Immature natural killer cell (primary cell): ENCODE results near the gene POLR3B. TPM values are rescaled to one million over a fixed set of nuclear protein-coding genes. Genes with fewer than 3 reads are reported as not detected.

ENCODE experiments used
- DNase-seq, 3 donors: peaks; one replicate each; pipeline ENCODE4 v3.0.0; 2022; ENCODE audit warnings: mixed read lengths in 1 of 3
- H3K27ac Mint-ChIP-seq, 6 donors: one replicate each; pipeline ENCODE4 v1.8.0; 2020; ENCODE audit warnings: mixed read lengths in 6 of 6, mild to moderate bottlenecking in 5 of 6, inconsistent platforms in 4 of 6, moderate library complexity in 3 of 6
- H3K27me3 Mint-ChIP-seq, 3 donors: one replicate each; pipeline ENCODE4 v1.8.0; 2020 to 2021; ENCODE audit warnings: low read depth in 3 of 3, mild to moderate bottlenecking in 3 of 3, mixed read lengths in 3 of 3, moderate library complexity in 3 of 3, inconsistent platforms in 1 of 3
- H3K36me3 Mint-ChIP-seq, 3 donors: one replicate each; pipeline ENCODE4 v1.8.0; 2020; ENCODE audit warnings: mixed read lengths in 3 of 3, inconsistent platforms in 2 of 3, mild to moderate bottlenecking in 2 of 3
- H3K4me1 Mint-ChIP-seq, 2 donors: one replicate each; pipeline ENCODE4 v1.8.0; 2020; ENCODE audit warnings: inconsistent platforms in 2 of 2, mild to moderate bottlenecking in 2 of 2, mixed read lengths in 2 of 2, moderate library complexity in 1 of 2
- H3K4me3 Mint-ChIP-seq, 5 donors: one replicate each; pipeline ENCODE4 v1.8.0; 2020; ENCODE audit warnings: mild to moderate bottlenecking in 5 of 5, mixed read lengths in 5 of 5, inconsistent platforms in 3 of 5, moderate library complexity in 3 of 5
- H3K9me3 Mint-ChIP-seq, 6 donors: one replicate each; pipeline ENCODE4 v1.8.0; 2020; ENCODE audit warnings: mild to moderate bottlenecking in 6 of 6, mixed read lengths in 6 of 6, inconsistent platforms in 4 of 6, moderate library complexity in 3 of 6
- polyA plus RNA-seq, 3 donors: library from polyadenylated mRNA; unstranded; fragments of 300-500 nt; fragmentation: Illumina TruSeq; gene quantifications; one replicate each; pipeline ENCODE4 v1.2.3, GENCODE V29; 2021

The POLR3B gene
- polyA plus RNA-seq, 3 donors from 2014 or later = 4.0 to 6.4 TPM; not detected in 1

DNA sequence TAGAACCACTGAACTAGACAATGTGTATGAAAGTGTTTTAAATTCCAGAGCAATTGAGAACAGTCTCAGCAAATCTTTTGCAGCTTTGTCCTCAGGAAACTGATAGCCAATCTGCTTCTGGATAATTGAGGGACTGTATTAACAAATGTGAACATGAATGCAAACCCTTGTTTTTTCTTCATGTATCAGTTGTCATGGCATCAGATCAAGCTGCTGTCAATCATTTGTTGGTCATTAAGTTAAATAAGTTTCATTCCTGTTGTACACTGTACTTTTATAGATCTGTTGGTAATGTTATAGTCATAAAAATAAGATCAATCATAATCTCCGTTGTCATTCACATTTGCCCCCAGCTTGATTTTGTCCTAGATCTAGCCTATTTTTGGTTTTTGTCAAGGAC lies 159.8 kb downstream of the POLR3B start:
- H3K27ac Mint-ChIP-seq = no peak overlapping the region
- no peak for DNase-seq
- no peaks in the 10 kb centered on the region for H3K4me1 Mint-ChIP-seq
- no peak overlapping the region for H3K4me3 Mint-ChIP-seq
- peaks cover 0 to 5% (median 3%) of the 10 kb centered on the region in 3 donors for H3K27me3 Mint-ChIP-seq
- H3K36me3 Mint-ChIP-seq = peaks cover 0 to 3% (median 3%) of the 10 kb centered on the region in 3 donors
- H3K9me3 Mint-ChIP-seq = no peaks in the 10 kb centered on the region

DNA sequence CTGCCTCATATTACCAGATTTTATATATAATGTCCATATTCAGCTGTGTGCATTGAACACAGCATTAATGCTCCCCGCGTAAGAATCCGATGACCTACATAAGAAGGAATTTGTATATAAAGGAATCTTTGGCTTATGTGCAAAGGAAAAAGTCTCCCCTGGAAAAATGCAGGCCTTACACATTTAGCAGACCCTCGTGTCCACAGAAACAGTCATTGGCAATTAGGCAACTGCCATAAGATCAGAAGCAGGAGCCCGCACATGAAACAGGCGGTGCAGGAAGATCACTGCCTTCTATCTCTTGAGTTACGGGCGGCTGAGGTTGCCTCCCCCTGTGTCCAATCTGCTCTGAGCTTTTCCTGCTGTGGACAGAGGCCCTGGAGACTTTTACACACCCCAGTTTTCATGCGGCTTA lies 162.1 kb downstream of the POLR3B start:
- Mint-ChIP-seq H3K9me3 (no peaks in the 10 kb centered on the region), H3K4me3 (no peak overlapping the region), H3K4me1 (no peaks in the 10 kb centered on the region), H3K27me3 (peaks cover under 1 to 5% (median 5%) of the 10 kb centered on the region in 3 donors), H3K27ac (no peak overlapping the region), H3K36me3 (no peaks in the 10 kb centered on the region)
- no peak for DNase-seq

DNA sequence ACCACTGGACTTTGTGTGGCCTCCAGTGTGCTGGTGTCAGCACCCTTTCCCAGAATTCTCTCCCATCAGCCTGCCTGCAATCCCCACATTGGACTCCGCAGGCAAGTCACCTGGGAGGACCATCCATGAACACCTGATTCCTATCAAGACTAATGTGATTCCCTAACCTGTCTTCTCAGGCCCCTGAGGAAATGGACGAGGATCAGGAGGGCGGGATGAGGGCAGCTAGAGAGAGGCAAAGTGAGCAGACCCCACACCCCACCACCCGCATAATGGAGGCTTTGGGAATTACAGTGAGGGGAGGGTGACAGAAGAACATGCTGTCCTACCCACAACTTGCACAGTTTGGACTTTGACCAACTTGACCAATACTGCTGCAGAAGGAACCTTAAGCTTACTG lies 164.4 kb downstream of the POLR3B start:
- no peaks in the 10 kb centered on the region for H3K4me1 Mint-ChIP-seq
- no peak overlapping the region for H3K27ac Mint-ChIP-seq
- no peaks in the 10 kb centered on the region for H3K9me3 Mint-ChIP-seq

GRCh38 chr12:106522708-106523107 lies 165.2 kb downstream of the POLR3B start:
- no peak overlapping the region for H3K4me3 Mint-ChIP-seq
- H3K4me1 Mint-ChIP-seq = no peaks in the 10 kb centered on the region
- H3K27ac Mint-ChIP-seq = no peak overlapping the region
- no peak for DNase-seq
- no peaks in the 10 kb centered on the region for H3K36me3 Mint-ChIP-seq
- no peaks in the 10 kb centered on the region for H3K9me3 Mint-ChIP-seq
- peaks cover 5 to 10% (median 5%) of the 10 kb centered on the region in 3 donors for H3K27me3 Mint-ChIP-seq

More for the DNA sequence above, 164.4 kb downstream of the POLR3B start:
- no peak overlapping the region for H3K4me3 Mint-ChIP-seq
- H3K36me3 Mint-ChIP-seq = no peaks in the 10 kb centered on the region
- no peak for DNase-seq
- H3K27me3 Mint-ChIP-seq = peaks cover 5 to 10% (median 5%) of the 10 kb centered on the region in 3 donors

DNA sequence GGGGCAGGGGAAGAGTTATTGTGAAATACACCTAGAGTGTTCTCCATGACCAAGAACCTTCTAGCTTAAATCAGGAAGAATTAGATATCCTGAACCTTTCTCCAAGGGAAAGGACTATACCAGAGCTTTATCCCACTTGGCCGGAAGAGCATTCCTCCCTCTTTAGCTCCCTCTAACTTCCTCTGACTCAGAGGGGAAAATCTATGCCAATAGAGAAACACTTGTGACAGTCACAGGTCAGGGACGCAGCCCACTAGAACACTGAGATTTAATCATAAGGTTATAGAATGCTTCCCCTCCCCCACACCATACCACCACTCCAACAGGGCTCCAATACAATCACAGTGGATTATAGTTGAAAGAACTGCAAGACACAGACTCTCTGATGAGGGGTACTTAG lies 169.8 kb downstream of the POLR3B start:
- Mint-ChIP-seq H3K9me3 (peaks cover 0 to 3% (median 0%) of the 10 kb centered on the region in 6 donors), H3K4me3 (no peak overlapping the region), H3K27me3 (peaks cover 0 to 10% (median 5%) of the 10 kb centered on the region in 3 donors), H3K4me1 (no peaks in the 10 kb centered on the region), H3K27ac (no peak overlapping the region), H3K36me3 (no peaks in the 10 kb centered on the region)
- no peak for DNase-seq

DNA sequence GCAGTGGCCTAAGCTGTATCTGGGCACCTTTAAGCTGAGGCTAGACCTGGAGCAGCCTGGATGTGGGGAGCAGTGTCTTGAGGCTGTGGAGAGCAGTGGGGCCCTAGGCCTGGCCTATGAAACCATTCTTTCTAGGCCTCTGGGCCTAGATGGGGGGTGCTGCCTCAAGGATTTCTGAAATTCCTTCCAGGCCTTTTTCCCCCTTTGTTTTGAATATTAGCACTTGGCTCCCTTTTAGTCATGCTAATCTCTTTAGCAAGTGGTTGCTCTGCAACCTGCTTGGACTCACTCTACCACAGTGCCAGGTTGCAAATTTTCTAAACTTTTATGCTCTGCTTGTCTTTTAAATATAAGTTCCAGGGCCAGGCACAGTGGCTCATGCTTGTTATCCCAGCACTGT lies 183.7 kb downstream of the POLR3B start:
- Mint-ChIP-seq H3K9me3 (peaks cover 0 to 8% (median 6%) of the 10 kb centered on the region in 6 donors), H3K36me3 (peaks cover 0 to 5% (median 4%) of the 10 kb centered on the region in 3 donors), H3K27me3 (peaks cover 0 to 7% (median 4%) of the 10 kb centered on the region in 3 donors), H3K27ac (no peak overlapping the region), H3K4me3 (no peak overlapping the region), H3K4me1 (no peaks in the 10 kb centered on the region)
- DNase-seq = no peak

DNA sequence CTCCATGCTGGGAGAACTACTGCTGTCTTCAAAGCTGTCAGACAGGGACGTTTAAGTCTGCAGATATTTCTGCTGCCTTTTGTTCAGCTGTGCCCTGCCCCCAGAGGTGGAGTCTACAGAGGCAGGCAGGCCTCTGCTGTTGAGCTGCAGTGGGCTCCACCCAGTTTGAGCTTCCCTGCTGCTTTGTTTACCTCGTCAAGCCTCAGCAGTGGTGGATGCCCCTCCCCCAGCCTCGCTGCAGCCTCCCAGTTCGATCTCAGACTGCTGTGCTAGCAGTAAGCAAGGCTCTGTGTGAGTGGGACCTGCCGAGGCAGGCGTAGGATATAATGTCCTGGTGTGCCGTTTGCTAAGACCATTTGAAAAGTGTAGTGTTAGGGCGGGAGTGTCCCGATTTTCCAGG lies 193.9 kb downstream of the POLR3B start:
- no peak overlapping the region for H3K4me3 Mint-ChIP-seq
- peaks cover 0 to 13% (median 4%) of the 10 kb centered on the region in 6 donors for H3K9me3 Mint-ChIP-seq
- DNase-seq = no peak
- no peaks in the 10 kb centered on the region for H3K36me3 Mint-ChIP-seq
- H3K27me3 Mint-ChIP-seq = peaks cover 3 to 10% (median 4%) of the 10 kb centered on the region in 3 donors
- no peak overlapping the region for H3K27ac Mint-ChIP-seq
- no peaks in the 10 kb centered on the region for H3K4me1 Mint-ChIP-seq

- no peaks in the 10 kb centered on the region for H3K4me1 Mint-ChIP-seq
- H3K27me3 Mint-ChIP-seq = peaks cover 3 to 12% (median 4%) of the 10 kb centered on the region in 3 donors
- peaks cover 0 to 13% (median 5%) of the 10 kb centered on the region in 6 donors for H3K9me3 Mint-ChIP-seq
- H3K36me3 Mint-ChIP-seq = no peaks in the 10 kb centered on the region
- no peak overlapping the region for H3K27ac Mint-ChIP-seq
- H3K4me3 Mint-ChIP-seq = no peak overlapping the region
- DNase-seq = no peak
Observed at GRCh38 chr12:106552228-106552627, 194.7 kb downstream of the POLR3B start.

Other genes starting within 250 kb of the POLR3B start
- gene NUAK1, start 218.8 kb upstream of the POLR3B start, polyA plus RNA-seq = 1 to 10 TPM in 1 of 3 donors, under 1 TPM in 2; 0.02 to 2.7 (median 0.68) TPM
- 1 to 10 TPM in 2 of 3 donors, under 1 TPM in 1; 0.65 to 2.7 (median 1.0) TPM for gene CKAP4, start 109.7 kb upstream of the POLR3B start, polyA plus RNA-seq
- gene TCP11L2, start 55.0 kb upstream of the POLR3B start, polyA plus RNA-seq = 10 to 100 TPM; 11.0 to 20.4 (median 18.1) TPM
- gene RFX4, start 225.3 kb downstream of the POLR3B start, polyA plus RNA-seq = not detected